Measurements from ENCODE around the gene FOXA3. TPM values are rescaled to one million over a fixed set of nuclear protein-coding genes. Genes with fewer than 3 reads are reported as not detected.

The FOXA3 gene
- polyA plus RNA-seq, 2 of the 4 experiments (the other 2 are of a cell fraction): 1.6 to 5.3 TPM

DNA sequence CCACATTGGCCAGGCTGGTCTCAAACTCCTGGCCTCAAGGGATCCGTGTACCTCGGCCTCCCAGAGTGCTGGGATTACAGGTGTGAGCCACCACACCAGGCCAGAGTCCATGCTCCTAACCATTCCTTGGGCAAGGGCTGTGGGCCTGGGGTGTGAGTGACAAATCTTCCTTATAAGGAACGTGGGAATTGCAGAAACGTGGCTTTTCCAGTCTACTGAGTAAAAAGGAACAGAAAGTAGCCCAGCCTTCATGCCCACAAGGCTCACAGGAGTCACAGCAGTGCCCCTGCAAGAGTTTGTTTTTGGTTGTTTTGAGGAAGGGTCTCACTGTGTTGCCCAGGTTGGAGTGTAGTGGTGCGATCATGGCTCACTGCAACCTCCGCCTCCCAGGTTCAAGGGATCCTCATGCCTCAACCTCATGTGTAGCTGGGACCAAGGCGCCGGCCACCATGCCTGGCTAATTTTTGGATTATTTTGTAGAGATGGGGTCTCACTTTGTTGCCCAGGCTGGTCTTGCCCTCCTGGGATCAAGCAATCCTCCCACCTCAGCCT, 33.2 kb downstream of the FOXA3 start (continued):
- TF ChIP-seq, protein P1, sequence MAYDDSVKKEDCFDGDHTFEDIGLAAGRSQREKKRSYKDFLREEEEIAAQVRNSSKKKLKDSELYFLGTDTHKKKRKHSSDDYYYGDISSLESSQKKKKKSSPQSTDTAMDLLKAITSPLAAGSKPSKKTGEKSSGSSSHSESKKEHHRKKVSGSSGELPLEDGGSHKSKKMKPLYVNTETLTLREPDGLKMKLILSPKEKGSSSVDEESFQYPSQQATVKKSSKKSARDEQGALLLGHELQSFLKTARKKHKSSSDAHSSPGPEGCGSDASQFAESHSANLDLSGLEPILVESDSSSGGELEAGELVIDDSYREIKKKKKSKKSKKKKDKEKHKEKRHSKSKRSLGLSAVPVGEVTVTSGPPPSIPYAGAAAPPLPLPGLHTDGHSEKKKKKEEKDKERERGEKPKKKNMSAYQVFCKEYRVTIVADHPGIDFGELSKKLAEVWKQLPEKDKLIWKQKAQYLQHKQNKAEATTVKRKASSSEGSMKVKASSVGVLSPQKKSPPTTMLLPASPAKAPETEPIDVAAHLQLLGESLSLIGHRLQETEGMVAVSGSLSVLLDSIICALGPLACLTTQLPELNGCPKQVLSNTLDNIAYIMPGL (CRISPR knock-in tag; IDR thresholded peaks at IDR 0.05; ENCODE audit: borderline replicate concordance): no peak
- no peak for TF ChIP-seq CBX2 (IDR thresholded peaks at IDR 0.05; ENCODE audit: borderline replicate concordance, low read depth)

DNA sequence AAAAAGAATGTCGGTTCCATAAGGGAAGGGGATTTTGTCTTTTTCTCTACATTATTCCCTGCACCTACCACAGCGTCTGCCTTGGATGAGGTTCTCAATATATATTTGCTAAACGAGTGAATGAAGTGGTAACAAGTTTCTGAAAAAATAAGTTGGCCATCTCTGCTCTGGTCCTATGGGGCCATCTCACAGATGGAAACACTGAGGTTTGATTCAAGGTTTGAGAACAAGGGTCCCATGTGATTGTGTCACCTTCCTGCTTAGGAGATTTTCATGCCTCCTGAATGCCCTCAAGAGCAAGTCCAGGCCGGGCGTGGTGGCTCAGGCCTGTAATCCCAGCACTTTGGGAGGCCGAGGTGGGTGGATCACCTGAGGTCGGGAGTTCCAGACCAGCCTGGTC, 35.1 kb downstream of the FOXA3 start:
- WGBS (ENCODE audit: missing lambda C conversion rate): 95% methylated on average over 7 of the region's 7 CpGs
- FAIRE-seq (no peak), ATAC-seq (no peak), DNase-seq (ENCODE audit: low read depth in 1 of 2, low spot score in 1 of 2) (no peak)
- H3K9me3 ChIP-seq: no peaks in the 10 kb centered on the region
- no peak overlapping the region for H3K4me2 ChIP-seq
- no peak for TF ChIP-seq TFCP2L1 (CRISPR knock-in tag; IDR thresholded peaks at IDR 0.05)
- no peak for TF ChIP-seq ESRRA (IDR thresholded peaks at IDR 0.05; ENCODE audit: borderline replicate concordance, low read length)
- no peak for TF ChIP-seq MAZ (IDR thresholded peaks at IDR 0.05; ENCODE audit: borderline replicate concordance, low read depth, low read length)
- TF ChIP-seq, protein P2, sequence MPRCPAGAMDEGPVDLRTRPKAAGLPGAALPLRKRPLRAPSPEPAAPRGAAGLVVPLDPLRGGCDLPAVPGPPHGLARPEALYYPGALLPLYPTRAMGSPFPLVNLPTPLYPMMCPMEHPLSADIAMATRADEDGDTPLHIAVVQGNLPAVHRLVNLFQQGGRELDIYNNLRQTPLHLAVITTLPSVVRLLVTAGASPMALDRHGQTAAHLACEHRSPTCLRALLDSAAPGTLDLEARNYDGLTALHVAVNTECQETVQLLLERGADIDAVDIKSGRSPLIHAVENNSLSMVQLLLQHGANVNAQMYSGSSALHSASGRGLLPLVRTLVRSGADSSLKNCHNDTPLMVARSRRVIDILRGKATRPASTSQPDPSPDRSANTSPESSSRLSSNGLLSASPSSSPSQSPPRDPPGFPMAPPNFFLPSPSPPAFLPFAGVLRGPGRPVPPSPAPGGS (IDR thresholded peaks at IDR 0.05): no peak
- TF ChIP-seq FOSL2 (IDR thresholded peaks at IDR 0.05): no peak
- no peak for TF ChIP-seq FOSL2 (CRISPR knock-in tag; IDR thresholded peaks at IDR 0.05)
- no peak for TF ChIP-seq CEBPB (IDR thresholded peaks at IDR 0.05)
- TF ChIP-seq EHF (CRISPR knock-in tag; IDR thresholded peaks at IDR 0.05): no peak
- TF ChIP-seq, protein P3, sequence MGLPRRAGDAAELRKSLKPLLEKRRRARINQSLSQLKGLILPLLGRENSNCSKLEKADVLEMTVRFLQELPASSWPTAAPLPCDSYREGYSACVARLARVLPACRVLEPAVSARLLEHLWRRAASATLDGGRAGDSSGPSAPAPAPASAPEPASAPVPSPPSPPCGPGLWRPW (IDR thresholded peaks at IDR 0.05): no peak
- TF ChIP-seq ZC3H11A (IDR thresholded peaks at IDR 0.05): no peak
- H3K4me3 ChIP-seq: no peak overlapping the region
- CTCF ChIA-PET: interaction anchor here (1.6 to 5.2 kb wide), 2 partner anchors 15 to 178 kb away, joined by 4 to 29 read pairs; partner anchors contain the start of gene IRF2BP1
- H3K4me1 ChIP-seq: peaks cover 17% of the 10 kb centered on the region
- H3K27ac ChIP-seq: no peak overlapping the region
- POLR2A ChIA-PET: no interaction called here

DNA sequence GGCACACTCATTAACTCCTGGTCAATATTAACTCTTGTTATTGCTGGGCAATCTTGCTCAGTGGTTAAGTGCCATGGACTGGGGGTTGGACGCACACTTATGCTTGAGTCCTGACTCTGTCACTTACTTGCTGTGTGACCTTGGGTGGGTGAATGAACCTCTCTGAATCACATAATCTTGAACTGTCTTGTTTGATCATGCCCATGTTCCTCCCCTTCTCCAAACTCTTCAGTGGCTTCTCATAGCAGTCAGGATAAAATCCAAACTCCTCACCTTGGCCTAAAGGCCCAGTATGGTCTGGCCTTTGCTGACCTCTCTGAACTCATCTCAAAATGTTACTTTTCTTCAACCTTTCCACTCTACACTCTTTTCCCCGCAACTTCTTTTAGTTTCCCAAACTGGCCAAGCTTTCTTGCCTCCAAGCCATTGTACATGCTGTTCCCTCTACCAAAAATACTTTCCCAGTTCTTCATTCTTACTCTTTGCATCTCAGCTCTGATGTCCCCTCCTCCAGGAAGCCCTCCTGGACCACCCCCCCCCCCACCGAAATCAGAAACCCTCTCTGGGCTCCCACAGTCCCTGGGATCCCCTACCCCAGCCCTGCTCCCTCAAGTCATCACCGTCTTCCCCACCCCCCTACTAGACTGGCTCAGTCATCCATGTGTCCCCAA, 35.9 kb downstream of the FOXA3 start:
- H3K4me3 ChIP-seq: no peak overlapping the region
- ATAC-seq (no peak), FAIRE-seq (no peak), DNase-seq (ENCODE audit: low read depth in 1 of 2, low spot score in 1 of 2) (no peak)
- peaks cover 17% of the 10 kb centered on the region for H3K4me1 ChIP-seq
- peak; percentile 76 for TF ChIP-seq KDM1A (IDR thresholded peaks at IDR 0.05; ENCODE audit: low read depth)
- peak; percentile 77 for TF ChIP-seq ZFP36 (IDR thresholded peaks at IDR 0.05; ENCODE audit: borderline replicate concordance, partially characterized antibody)
- no peak for TF ChIP-seq KDM5A (IDR thresholded peaks at IDR 0.05)
- 89% methylated on average over 4 of the region's 4 CpGs for WGBS (ENCODE audit: missing lambda C conversion rate)
- no peaks in the 10 kb centered on the region for H3K9me3 ChIP-seq
- no peak overlapping the region for H3K27ac ChIP-seq
- ChIA-PET CTCF (interaction anchor here (0.9 to 5.2 kb wide), 7 partner anchors 7 to 177 kb away, joined by 3 to 29 read pairs (median 4); partner anchors contain the start of genes FOXA3, IRF2BP1 and SYMPK), POLR2A (no interaction called here)
- H3K4me2 ChIP-seq: peak overlapping the region; percentile 97; the same call in 1 of the 3 replicates

DNA sequence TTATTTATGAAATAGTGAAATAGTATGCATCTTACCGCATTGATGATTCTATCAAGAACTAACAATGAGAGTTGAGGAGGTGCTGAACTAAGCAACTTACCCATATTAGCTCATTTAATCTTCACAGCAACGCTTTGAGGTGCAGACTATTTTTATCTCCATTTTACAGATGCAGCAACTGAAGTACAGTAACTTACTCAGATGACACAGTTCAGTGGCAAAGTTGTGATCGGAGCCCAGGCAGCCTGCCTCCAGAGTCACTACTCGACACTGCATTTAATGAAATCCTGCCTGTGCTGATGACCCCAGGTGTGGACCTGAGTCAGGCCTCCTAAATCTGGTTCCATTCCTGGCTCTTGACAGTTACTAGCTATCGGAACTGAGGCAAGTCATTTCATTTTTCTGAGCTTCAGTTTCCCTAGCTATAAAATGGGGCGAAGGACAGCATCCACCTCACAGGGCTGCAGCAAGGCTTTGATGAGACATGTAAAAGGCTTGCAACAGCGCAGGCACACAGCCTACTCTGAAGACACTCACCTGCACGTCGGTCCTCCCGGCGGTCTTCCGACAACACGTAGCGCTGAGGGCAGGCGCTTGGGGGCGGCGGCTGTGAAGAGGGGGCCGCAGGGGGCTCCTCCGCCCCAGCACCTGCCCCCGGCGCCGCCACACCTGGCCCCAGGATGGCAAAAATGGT, 36.8 kb downstream of the FOXA3 start:
- H3K27ac ChIP-seq: peak overlapping the region in 1 of 2 experiments; percentile 93; a peak in 3 of 6 replicates
- CTCF ChIA-PET: interaction anchor here (0.9 to 5.2 kb wide), 9 partner anchors 8 to 176 kb away, joined by 3 to 29 read pairs (median 7); partner anchors contain the start of genes FOXA3, IRF2BP1 and SYMPK
- no peak for TF ChIP-seq RCOR1 (IDR thresholded peaks at IDR 0.05; ENCODE audit: low read depth, low read length)
- no peak for TF ChIP-seq CEBPB (IDR thresholded peaks at IDR 0.05)
- TF ChIP-seq, protein P4, sequence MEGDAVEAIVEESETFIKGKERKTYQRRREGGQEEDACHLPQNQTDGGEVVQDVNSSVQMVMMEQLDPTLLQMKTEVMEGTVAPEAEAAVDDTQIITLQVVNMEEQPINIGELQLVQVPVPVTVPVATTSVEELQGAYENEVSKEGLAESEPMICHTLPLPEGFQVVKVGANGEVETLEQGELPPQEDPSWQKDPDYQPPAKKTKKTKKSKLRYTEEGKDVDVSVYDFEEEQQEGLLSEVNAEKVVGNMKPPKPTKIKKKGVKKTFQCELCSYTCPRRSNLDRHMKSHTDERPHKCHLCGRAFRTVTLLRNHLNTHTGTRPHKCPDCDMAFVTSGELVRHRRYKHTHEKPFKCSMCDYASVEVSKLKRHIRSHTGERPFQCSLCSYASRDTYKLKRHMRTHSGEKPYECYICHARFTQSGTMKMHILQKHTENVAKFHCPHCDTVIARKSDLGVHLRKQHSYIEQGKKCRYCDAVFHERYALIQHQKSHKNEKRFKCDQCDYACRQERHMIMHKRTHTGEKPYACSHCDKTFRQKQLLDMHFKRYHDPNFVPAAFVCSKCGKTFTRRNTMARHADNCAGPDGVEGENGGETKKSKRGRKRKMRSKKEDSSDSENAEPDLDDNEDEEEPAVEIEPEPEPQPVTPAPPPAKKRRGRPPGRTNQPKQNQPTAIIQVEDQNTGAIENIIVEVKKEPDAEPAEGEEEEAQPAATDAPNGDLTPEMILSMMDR (IDR thresholded peaks at IDR 0.05): no peak
- no peak for TF ChIP-seq ZNF302 (CRISPR knock-in tag; IDR thresholded peaks at IDR 0.05)
- TF ChIP-seq KDM5A (IDR thresholded peaks at IDR 0.05): no peak
- no peak for TF ChIP-seq TP53 (CRISPR knock-in tag; IDR thresholded peaks at IDR 0.05)
- TF ChIP-seq PHF8 (IDR thresholded peaks at IDR 0.05; ENCODE audit: borderline replicate concordance, low read depth): no peak
- no peak for TF ChIP-seq HEYL (CRISPR knock-in tag; IDR thresholded peaks at IDR 0.05)
- TF ChIP-seq BHLHE40 (IDR thresholded peaks at IDR 0.05; ENCODE audit: low read depth, low read length): no peak
- no peak for TF ChIP-seq FOSL2 (IDR thresholded peaks at IDR 0.05)
- no peak for TF ChIP-seq FOSL2 (CRISPR knock-in tag; IDR thresholded peaks at IDR 0.05)
- TF ChIP-seq GATA3 (IDR thresholded peaks at IDR 0.05; ENCODE audit: borderline replicate concordance): no peak
- TF ChIP-seq RNF2 (IDR thresholded peaks at IDR 0.05; ENCODE audit: borderline replicate concordance, low read depth): no peak
- TF ChIP-seq, protein P5, sequence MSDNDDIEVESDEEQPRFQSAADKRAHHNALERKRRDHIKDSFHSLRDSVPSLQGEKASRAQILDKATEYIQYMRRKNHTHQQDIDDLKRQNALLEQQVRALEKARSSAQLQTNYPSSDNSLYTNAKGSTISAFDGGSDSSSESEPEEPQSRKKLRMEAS (IDR thresholded peaks at IDR 0.05): no peak

More for the DNA sequence above, 36.8 kb downstream of the FOXA3 start:
- FAIRE-seq (no peak), ATAC-seq (no peak), DNase-seq (ENCODE audit: low read depth in 1 of 2, low spot score in 1 of 2) (no peak)
- peak overlapping the region; percentile 78 for H3K4me3 ChIP-seq
- no peaks in the 10 kb centered on the region for H3K9me3 ChIP-seq
- WGBS (ENCODE audit: missing lambda C conversion rate): 90% methylated on average over 22 of the region's 22 CpGs
- peak overlapping the region; percentile 97 for H3K4me2 ChIP-seq
- H3K4me1 ChIP-seq: peaks cover 17% of the 10 kb centered on the region
- POLR2A ChIA-PET: no interaction called here
